ENCODE measurements around the gene ATP5PD.

ATP5PD gene

DNA sequence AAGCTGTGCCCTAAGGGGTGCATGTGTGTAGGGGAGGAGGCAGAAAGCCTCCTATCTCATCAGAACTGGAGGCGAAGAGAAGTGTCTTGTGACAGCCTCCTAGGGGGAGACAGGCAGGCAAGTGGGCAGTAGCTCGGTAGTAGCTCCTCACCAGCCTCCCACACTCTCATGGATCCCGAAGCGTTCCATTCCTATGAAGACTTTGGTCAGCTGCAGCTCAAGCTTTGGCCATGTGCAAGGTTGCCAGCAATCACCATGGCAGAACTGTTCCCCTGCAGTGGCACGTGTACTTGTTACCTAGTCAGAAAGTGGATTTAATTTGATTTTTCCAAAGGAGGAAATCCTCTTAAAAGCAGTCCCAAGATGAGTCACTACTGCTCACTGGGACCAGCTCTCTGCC lies 27.6 kb downstream of the ATP5PD start:
- no peak for TF ChIP-seq CTCF (IDR thresholded peaks at IDR 0.05; ENCODE audit: low read length)
- TF ChIP-seq EZH2 (IDR thresholded peaks at IDR 0.05; ENCODE audit: borderline replicate concordance, low read length) = no peak
- H3K4me2 ChIP-seq (ENCODE audit: low read length) = no peak overlapping the region
- no peaks in the 10 kb centered on the region for H3K79me2 ChIP-seq (ENCODE audit: insufficient read depth, low read length)
- no peaks in the 10 kb centered on the region for H3K9me3 ChIP-seq (ENCODE audit: low read length)
- H3K9ac ChIP-seq (ENCODE audit: low read length) = no peak overlapping the region
- H3K36me3 ChIP-seq (ENCODE audit: insufficient read depth, low read length) = peaks cover 44% of the 10 kb centered on the region
- no peak overlapping the region for H3K27ac ChIP-seq (ENCODE audit: low read depth, low read length, poor library complexity, severe bottlenecking)
- H3F3A ChIP-seq (ENCODE audit: insufficient read depth, low read length) = no peaks in the 10 kb centered on the region
- no peaks in the 10 kb centered on the region for H3K4me1 ChIP-seq (ENCODE audit: insufficient read depth, low read length, severe bottlenecking)
- no peak overlapping the region for H2AFZ ChIP-seq (ENCODE audit: low read length)
- H3K4me3 ChIP-seq (ENCODE audit: low read depth, low read length, poor library complexity, severe bottlenecking) = no peak overlapping the region
- H4K20me1 ChIP-seq (ENCODE audit: insufficient read depth, low read length) = no peaks in the 10 kb centered on the region
- no peaks in the 10 kb centered on the region for H3K27me3 ChIP-seq (ENCODE audit: insufficient read depth, low read length)
- H3K9me2 ChIP-seq (ENCODE audit: low read depth, low read length) = no peaks in the 10 kb centered on the region

- Histone ChIP-seq H3K27me3 (ENCODE audit: insufficient read depth, low read length) (no peaks in the 10 kb centered on the region), H3K9ac (ENCODE audit: low read length) (peak overlapping the region; percentile 87), H3F3A (ENCODE audit: insufficient read depth, low read length) (no peaks in the 10 kb centered on the region), H3K27ac (ENCODE audit: low read depth, low read length, poor library complexity, severe bottlenecking) (peak overlapping the region; percentile 56), H3K4me1 (ENCODE audit: insufficient read depth, low read length, severe bottlenecking) (peaks cover 20% of the 10 kb centered on the region), H3K4me3 (ENCODE audit: low read depth, low read length, poor library complexity, severe bottlenecking) (peak overlapping the region; percentile 91), H3K4me2 (ENCODE audit: low read length) (peak overlapping the region; percentile 96), H3K79me2 (ENCODE audit: insufficient read depth, low read length) (peaks cover 8% of the 10 kb centered on the region; the same call in 1 of the 2 replicates), H2AFZ (ENCODE audit: low read length) (0 out of 2 replicates have a peak overlapping the region, but pooled peaks have one; percentile 13), H4K20me1 (ENCODE audit: insufficient read depth, low read length) (no peaks in the 10 kb centered on the region), H3K9me3 (ENCODE audit: low read length) (no peaks in the 10 kb centered on the region), H3K9me2 (ENCODE audit: low read depth, low read length) (no peaks in the 10 kb centered on the region), H3K36me3 (ENCODE audit: insufficient read depth, low read length) (peaks cover 13% of the 10 kb centered on the region; the same call in 1 of the 2 replicates)
- TF ChIP-seq EZH2 (IDR thresholded peaks at IDR 0.05; ENCODE audit: borderline replicate concordance, low read length) = no peak
- TF ChIP-seq CTCF (IDR thresholded peaks at IDR 0.05; ENCODE audit: low read length) = no peak
These were observed 33.6 kb downstream of the ATP5PD start for GRCh38 chr17:75013092-75013559.

- Histone ChIP-seq H3K4me2 (ENCODE audit: low read length) (peak within 1 kb of the TSS; percentile 96), H4K20me1 (ENCODE audit: insufficient read depth, low read length) (no peaks in the 10 kb centered on the region), H3K36me3 (ENCODE audit: insufficient read depth, low read length) (peaks cover 9% of the 10 kb centered on the region; the same call in 1 of the 2 replicates), H3F3A (ENCODE audit: insufficient read depth, low read length) (no peaks in the 10 kb centered on the region), H3K9me2 (ENCODE audit: low read depth, low read length) (no peaks in the 10 kb centered on the region), H2AFZ (ENCODE audit: low read length) (peak within 1 kb of the TSS; percentile 99), H3K4me1 (ENCODE audit: insufficient read depth, low read length, severe bottlenecking) (peaks cover 20% of the 10 kb centered on the region), H3K9ac (ENCODE audit: low read length) (peak within 1 kb of the TSS; percentile 87), H3K27me3 (ENCODE audit: insufficient read depth, low read length) (no peaks in the 10 kb centered on the region), H3K79me2 (ENCODE audit: insufficient read depth, low read length) (peaks cover 8% of the 10 kb centered on the region; the same call in 1 of the 2 replicates), H3K4me3 (ENCODE audit: low read depth, low read length, poor library complexity, severe bottlenecking) (peak within 1 kb of the TSS; percentile 91), H3K27ac (ENCODE audit: low read depth, low read length, poor library complexity, severe bottlenecking) (peak within 1 kb of the TSS; percentile 56), H3K9me3 (ENCODE audit: low read length) (no peaks in the 10 kb centered on the region)
- peak; percentile 32; the same call in 1 of the 2 replicates for TF ChIP-seq CTCF (IDR thresholded peaks at IDR 0.05; ENCODE audit: low read length)
- no peak for TF ChIP-seq EZH2 (IDR thresholded peaks at IDR 0.05; ENCODE audit: borderline replicate concordance, low read length)
These were observed 34.2 kb downstream of the ATP5PD start, which contains the start of gene MRPL58 for GRCh38 chr17:75012346-75013091. TSS of gene MRPL58 (plus strand) at chr17:75012670. CDS start at chr17:75012687, 17 bp downstream.

All from OCI-LY1 (cell line).